Left ventricle myocardium inferior (tissue), 1 donor: ENCODE measurements around the gene CAMK2G. TPM values are rescaled to one million over a fixed set of nuclear protein-coding genes. Genes with fewer than 3 reads are reported as not detected.

Experiments
- DNase-seq: peaks from one replicate; pipeline ENCODE4 v3.0.0-alpha.2; 2020
- H3K27ac ChIP-seq: fragments of 200-600 bp; replicated peaks from 2 replicates; pipeline ENCODE4 v1.8.0; 2021
- H3K27me3 ChIP-seq: fragments of 200-600 bp; 2 replicates; pipeline ENCODE4 v1.8.0; 2021; ENCODE audit warnings: low read depth
- H3K36me3 ChIP-seq: fragments of 200-600 bp; 2 replicates; pipeline ENCODE4 v1.8.0; 2021
- H3K4me1 ChIP-seq: fragments of 200-600 bp; 2 replicates; pipeline ENCODE4 v1.8.0; 2021
- H3K4me3 ChIP-seq: fragments of 200-600 bp; 2 replicates; pipeline ENCODE4 v1.8.0; 2021; ENCODE audit warnings: mild to moderate bottlenecking, moderate library complexity
- H3K9me3 ChIP-seq: fragments of 200-600 bp; replicated peaks from 2 replicates; pipeline ENCODE4 v1.8.0; 2021
- intact Hi-C: fragments of 100-400 bp; cut with micrococcal nuclease; formaldehyde crosslinking; loops from one replicate; pipeline ENCODE4 v1.11.0; 2022
- total RNA-seq: library from RNA; stranded (reverse); fragmentation: NEBNext Ultra II Directional; extraction: Animal tissue kit (Norgen Biotek cat#: 25700); gene quantifications from one replicate; pipeline ENCODE4 v1.2.1, GENCODE V29; 2021
- TF ChIP-seq, protein P1 (sequence below): fragments of 200-600 bp; IDR thresholded peaks from 2 replicates; pipeline ENCODE4 v1.8.0; 2021; ENCODE audit warnings: antibody characterized with exemption, mild to moderate bottlenecking, borderline replicate concordance
- donor health status: DM: no; HTN: yes; CAD: no; lungs with severe emphysema.

The CAMK2G gene
- total RNA-seq, 1 donor from 2014 or later, result 12.5 TPM

DNA sequence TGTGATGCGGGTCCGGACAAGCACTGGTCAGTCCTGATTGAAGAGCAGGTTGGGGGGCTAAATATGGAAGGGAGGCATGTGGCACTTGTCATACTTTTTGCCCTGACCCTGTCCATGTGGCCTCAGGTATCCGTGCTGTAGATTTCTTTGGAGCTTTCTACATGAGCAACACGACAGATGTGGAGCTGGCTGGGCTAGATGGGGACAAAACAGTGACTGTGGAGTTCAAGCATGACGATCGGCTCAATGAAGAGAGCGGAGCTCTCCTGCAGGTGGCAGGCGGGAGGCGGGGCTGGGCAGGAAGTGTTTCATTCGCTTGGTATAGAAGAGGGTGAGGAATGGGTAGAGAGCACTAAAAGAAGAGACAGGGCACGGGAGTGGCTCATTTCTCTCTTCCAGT lies 105.5 kb downstream of the CAMK2G start:
- peaks cover 33% of the 10 kb centered on the region for H3K4me1 ChIP-seq
- intact Hi-C loops, result no loop called here
- no peaks in the 10 kb centered on the region for H3K27me3 ChIP-seq
- peaks cover 81% of the 10 kb centered on the region for H3K36me3 ChIP-seq
- TF ChIP-seq, protein P1, sequence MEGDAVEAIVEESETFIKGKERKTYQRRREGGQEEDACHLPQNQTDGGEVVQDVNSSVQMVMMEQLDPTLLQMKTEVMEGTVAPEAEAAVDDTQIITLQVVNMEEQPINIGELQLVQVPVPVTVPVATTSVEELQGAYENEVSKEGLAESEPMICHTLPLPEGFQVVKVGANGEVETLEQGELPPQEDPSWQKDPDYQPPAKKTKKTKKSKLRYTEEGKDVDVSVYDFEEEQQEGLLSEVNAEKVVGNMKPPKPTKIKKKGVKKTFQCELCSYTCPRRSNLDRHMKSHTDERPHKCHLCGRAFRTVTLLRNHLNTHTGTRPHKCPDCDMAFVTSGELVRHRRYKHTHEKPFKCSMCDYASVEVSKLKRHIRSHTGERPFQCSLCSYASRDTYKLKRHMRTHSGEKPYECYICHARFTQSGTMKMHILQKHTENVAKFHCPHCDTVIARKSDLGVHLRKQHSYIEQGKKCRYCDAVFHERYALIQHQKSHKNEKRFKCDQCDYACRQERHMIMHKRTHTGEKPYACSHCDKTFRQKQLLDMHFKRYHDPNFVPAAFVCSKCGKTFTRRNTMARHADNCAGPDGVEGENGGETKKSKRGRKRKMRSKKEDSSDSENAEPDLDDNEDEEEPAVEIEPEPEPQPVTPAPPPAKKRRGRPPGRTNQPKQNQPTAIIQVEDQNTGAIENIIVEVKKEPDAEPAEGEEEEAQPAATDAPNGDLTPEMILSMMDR, result no peak
- no peak overlapping the region for H3K4me3 ChIP-seq
- no peak for DNase-seq
- no peak overlapping the region for H3K27ac ChIP-seq
- H3K9me3 ChIP-seq, result no peaks in the 10 kb centered on the region

GRCh38 chr10:73765066-73765465 lies 109.3 kb downstream of the CAMK2G start:
- no peak overlapping the region for H3K4me3 ChIP-seq
- no peak overlapping the region for H3K27ac ChIP-seq
- no peak for DNase-seq
- intact Hi-C loops, result no loop called here
- peaks cover 1% of the 10 kb centered on the region for H3K4me1 ChIP-seq
- H3K36me3 ChIP-seq, result peaks cover 100% of the 10 kb centered on the region
- TF ChIP-seq, protein P1, result no peak
- no peaks in the 10 kb centered on the region for H3K9me3 ChIP-seq
- no peaks in the 10 kb centered on the region for H3K27me3 ChIP-seq

- Histone ChIP-seq H3K4me1 (peaks cover 8% of the 10 kb centered on the region), H3K9me3 (no peaks in the 10 kb centered on the region), H3K27me3 (no peaks in the 10 kb centered on the region), H3K4me3 (no peak overlapping the region), H3K27ac (no peak overlapping the region), H3K36me3 (peaks cover 96% of the 10 kb centered on the region)
- TF ChIP-seq, protein P1, result no peak
- DNase-seq, result no peak
- intact Hi-C loops, result no loop called here
These were observed 111.0 kb downstream of the CAMK2G start for GRCh38 chr10:73763343-73763742.

DNA sequence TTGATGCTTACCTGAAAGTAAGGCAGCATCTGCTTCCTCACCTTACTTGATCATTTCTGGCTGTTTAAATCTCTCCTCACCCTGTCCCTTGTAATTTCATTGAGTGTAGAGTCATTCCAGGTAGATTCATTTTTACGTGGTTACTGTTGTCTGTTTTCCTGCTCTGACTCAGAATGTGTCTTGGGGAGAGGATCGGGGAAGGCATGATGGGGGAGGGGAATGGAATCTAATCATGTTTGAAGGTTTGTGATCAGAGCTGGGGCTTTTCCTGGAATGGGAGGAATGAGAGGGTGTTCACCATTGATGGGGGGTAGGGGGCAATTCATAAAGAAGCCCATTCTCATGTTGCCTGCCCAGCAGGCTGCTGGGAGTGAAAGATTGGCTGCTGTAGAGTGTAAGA lies 111.4 kb downstream of the CAMK2G start:
- Histone ChIP-seq H3K4me1 (peaks cover 8% of the 10 kb centered on the region), H3K36me3 (peaks cover 92% of the 10 kb centered on the region), H3K4me3 (no peak overlapping the region), H3K27me3 (no peaks in the 10 kb centered on the region), H3K27ac (no peak overlapping the region), H3K9me3 (no peaks in the 10 kb centered on the region)
- TF ChIP-seq, protein P1, result no peak
- intact Hi-C loops, result no loop called here
- DNase-seq, result no peak

Other genes with a start within 250 kb of the CAMK2G start
- gene MYOZ1, start 233.1 kb downstream of the CAMK2G start, total RNA-seq, result 4.8 TPM
- 290 TPM for gene SYNPO2L, start 218.5 kb downstream of the CAMK2G start, total RNA-seq
- gene AGAP5, start 176.4 kb downstream of the CAMK2G start, total RNA-seq, result 3.3 TPM
- gene SEC24C, start 130.2 kb downstream of the CAMK2G start, total RNA-seq, result 42.2 TPM
- 27.4 TPM for gene CHCHD1, start 92.5 kb downstream of the CAMK2G start, total RNA-seq
- gene ZSWIM8, start 88.9 kb downstream of the CAMK2G start, total RNA-seq, result 46.2 TPM
- 11.2 TPM for gene NDST2, start 63.0 kb downstream of the CAMK2G start, total RNA-seq
- 4.9 TPM for gene PLAU, start 36.6 kb upstream of the CAMK2G start, total RNA-seq
- gene VCL, start 123.6 kb upstream of the CAMK2G start, total RNA-seq, result 227 TPM